Activated CD8-positive, alpha-beta T cell treated with anti-CD3 and anti-CD28 coated beads for 36 hours (primary cell): ENCODE measurements around the gene CA10. TPM values are rescaled to one million over a fixed set of nuclear protein-coding genes. Genes with fewer than 3 reads are reported as not detected.

Source experiments
- ATAC-seq: fragments of 200-7000 bp; cut with Tn5 transposase; one replicate; pipeline ENCODE4 v1.10.0; 2021; ENCODE audit warnings: mild to moderate bottlenecking, moderate library complexity
- CTCF ChIA-PET: fragments of 350-600 bp; sonication (Branson Sonifier 250); formaldehyde crosslinking; loops from one replicate; lab custom pipeline; 2021; ENCODE audit warnings: antibody characterized with exemption; lab: Charles Lee
- POLR2A ChIA-PET: fragments of 350-600 bp; sonication (Branson Sonifier 250); formaldehyde crosslinking; loops from one replicate; lab custom pipeline; 2021; ENCODE audit warnings: antibody characterized with exemption; lab: Charles Lee
- DNase-seq: peaks from one replicate; pipeline ENCODE4 v3.0.0-alpha.2; 2020
- H3K27ac Mint-ChIP-seq: one replicate; pipeline ENCODE4 v1.8.0; 2021; ENCODE audit warnings: mild to moderate bottlenecking, mixed read lengths
- H3K27me3 Mint-ChIP-seq: one replicate; pipeline ENCODE4 v1.8.0; 2021; ENCODE audit warnings: mixed read lengths
- H3K36me3 Mint-ChIP-seq: one replicate; pipeline ENCODE4 v1.8.0; 2021; ENCODE audit warnings: low read depth, mixed read lengths
- H3K4me1 Mint-ChIP-seq: one replicate; pipeline ENCODE4 v1.8.0; 2021; ENCODE audit warnings: low read depth, mixed read lengths
- H3K4me3 Mint-ChIP-seq: one replicate; pipeline ENCODE4 v1.8.0; 2021; ENCODE audit warnings: mild to moderate bottlenecking, moderate library complexity, mixed read lengths
- H3K9me3 Mint-ChIP-seq: one replicate; pipeline ENCODE4 v1.8.0; 2021; ENCODE audit warnings: mixed read lengths
- CTCF ChIP-seq: fragments of 200-600 bp; IDR thresholded peaks from one replicate; pipeline ENCODE4 v1.8.0; 2022; ENCODE audit warnings: antibody characterized with exemption, mild to moderate bottlenecking
- intact Hi-C: fragments of 100-400 bp; cut with micrococcal nuclease; formaldehyde crosslinking; loops from one replicate; pipeline ENCODE4 v1.10.0; 2022
- total RNA-seq, 2 experiments: library from RNA; stranded (reverse); gene quantifications; one replicate each; pipeline ENCODE4 v1.2.3, GENCODE V29; 2021

The CA10 gene
- total RNA-seq, 2 experiments from 2014 or later = not detected

- no peaks in the 10 kb centered on the region for H3K4me1 Mint-ChIP-seq
- H3K9me3 Mint-ChIP-seq = no peaks in the 10 kb centered on the region
- H3K4me3 Mint-ChIP-seq = no peak overlapping the region
- DNase-seq (no peak), ATAC-seq (no peak)
- H3K36me3 Mint-ChIP-seq = no peaks in the 10 kb centered on the region
- no peak for TF ChIP-seq CTCF
- ChIA-PET CTCF (no interaction called here), POLR2A (no interaction called here)
- peaks cover 13% of the 10 kb centered on the region for H3K27me3 Mint-ChIP-seq
- H3K27ac Mint-ChIP-seq = no peak overlapping the region
- intact Hi-C loops = no loop called here
Measured at GRCh38 chr17:51768706-51769105, 389.8 kb downstream of the CA10 start.

- H3K4me3 Mint-ChIP-seq = no peak overlapping the region
- ATAC-seq (no peak), DNase-seq (no peak)
- H3K9me3 Mint-ChIP-seq = no peaks in the 10 kb centered on the region
- H3K27me3 Mint-ChIP-seq = peaks cover 14% of the 10 kb centered on the region
- H3K36me3 Mint-ChIP-seq = no peaks in the 10 kb centered on the region
- POLR2A ChIA-PET = no interaction called here
- CTCF ChIA-PET = interaction anchor here (1.0 to 1.3 kb wide), 2 partner anchors 12 to 396 kb away, joined by 4 read pairs; no protein-coding TSS in a partner anchor
- intact Hi-C loops = no loop called here
- H3K27ac Mint-ChIP-seq = no peak overlapping the region
- no peaks in the 10 kb centered on the region for H3K4me1 Mint-ChIP-seq
- no peak for TF ChIP-seq CTCF
Measured at GRCh38 chr17:51767287-51767686, 391.2 kb downstream of the CA10 start.

- CTCF ChIA-PET = interaction anchor here (0.6 to 2.3 kb wide), 15 partner anchors 10 to 443 kb away, joined by 3 to 14 read pairs (median 4); no protein-coding TSS in a partner anchor
- H3K27me3 Mint-ChIP-seq = peaks cover 17% of the 10 kb centered on the region
- no peak for TF ChIP-seq CTCF
- H3K36me3 Mint-ChIP-seq = no peaks in the 10 kb centered on the region
- DNase-seq (no peak), ATAC-seq (no peak)
- H3K9me3 Mint-ChIP-seq = no peaks in the 10 kb centered on the region
- H3K4me3 Mint-ChIP-seq = no peak overlapping the region
- H3K27ac Mint-ChIP-seq = no peak overlapping the region
- no peaks in the 10 kb centered on the region for H3K4me1 Mint-ChIP-seq
- POLR2A ChIA-PET = no interaction called here
- intact Hi-C loops = no loop called here
Measured at GRCh38 chr17:51765282-51766135, 393.0 kb downstream of the CA10 start.

- POLR2A ChIA-PET = no interaction called here
Measured at GRCh38 chr17:51764387-51764971, 394.0 kb downstream of the CA10 start.

More at GRCh38 chr17:51764387-51764971, 394.0 kb downstream of the CA10 start:
- ATAC-seq (peak; percentile 79), DNase-seq (peak; percentile 47)
- Mint-ChIP-seq H3K27me3 (peaks cover 19% of the 10 kb centered on the region), H3K27ac (no peak overlapping the region), H3K4me1 (no peaks in the 10 kb centered on the region), H3K9me3 (no peaks in the 10 kb centered on the region), H3K4me3 (no peak overlapping the region), H3K36me3 (no peaks in the 10 kb centered on the region)
- intact Hi-C loops = loop anchor here (5.0 kb wide), 1 partner anchor 343 kb away; no protein-coding TSS in a partner anchor
- CTCF ChIA-PET = interaction anchor here (0.6 to 2.3 kb wide), 19 partner anchors 9 to 444 kb away, joined by 3 to 14 read pairs (median 3); no protein-coding TSS in a partner anchor
- peak; percentile 84 for TF ChIP-seq CTCF
